GM20000 (cell line): ENCODE measurements around the gene SPRR4.
"Not testable (repeated sequence)": the region's sequence is repeated elsewhere in the genome, so short reads cannot be mapped to it uniquely, and the experiment has no call there.

Source experiments
- DNase-seq: peaks from one replicate; pipeline ENCODE4 v3.0.0; 2012; ENCODE audit warnings: low spot score
- TF ChIP-seq, protein P1 (sequence below): IDR thresholded peaks from 2 replicates; pipeline ENCODE4 v1.5.1; 2012; ENCODE audit warnings: mild to moderate bottlenecking, control low read depth; ENCODE audit errors: extremely low read depth, missing control alignments

Gene SPRR4

DNA sequence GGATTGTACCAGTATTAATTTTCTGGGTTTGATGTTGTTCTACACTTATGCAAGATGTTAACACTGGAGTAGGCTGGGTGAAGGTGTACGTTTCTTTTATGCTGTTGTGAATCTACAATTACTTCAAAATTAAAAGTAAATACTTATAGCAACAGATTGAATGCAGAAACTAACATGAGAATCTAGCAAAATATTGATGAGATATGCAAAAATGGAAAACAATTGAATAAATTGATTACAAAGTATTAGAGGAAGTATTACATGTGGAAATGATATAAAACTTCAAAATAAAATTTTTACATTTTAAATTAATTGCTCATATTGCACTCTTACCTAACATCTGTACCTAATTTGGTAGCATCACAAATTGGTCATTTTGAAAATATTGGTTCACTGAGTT is 25.4 kb downstream of the SPRR4 start:
- TF ChIP-seq, protein P1, sequence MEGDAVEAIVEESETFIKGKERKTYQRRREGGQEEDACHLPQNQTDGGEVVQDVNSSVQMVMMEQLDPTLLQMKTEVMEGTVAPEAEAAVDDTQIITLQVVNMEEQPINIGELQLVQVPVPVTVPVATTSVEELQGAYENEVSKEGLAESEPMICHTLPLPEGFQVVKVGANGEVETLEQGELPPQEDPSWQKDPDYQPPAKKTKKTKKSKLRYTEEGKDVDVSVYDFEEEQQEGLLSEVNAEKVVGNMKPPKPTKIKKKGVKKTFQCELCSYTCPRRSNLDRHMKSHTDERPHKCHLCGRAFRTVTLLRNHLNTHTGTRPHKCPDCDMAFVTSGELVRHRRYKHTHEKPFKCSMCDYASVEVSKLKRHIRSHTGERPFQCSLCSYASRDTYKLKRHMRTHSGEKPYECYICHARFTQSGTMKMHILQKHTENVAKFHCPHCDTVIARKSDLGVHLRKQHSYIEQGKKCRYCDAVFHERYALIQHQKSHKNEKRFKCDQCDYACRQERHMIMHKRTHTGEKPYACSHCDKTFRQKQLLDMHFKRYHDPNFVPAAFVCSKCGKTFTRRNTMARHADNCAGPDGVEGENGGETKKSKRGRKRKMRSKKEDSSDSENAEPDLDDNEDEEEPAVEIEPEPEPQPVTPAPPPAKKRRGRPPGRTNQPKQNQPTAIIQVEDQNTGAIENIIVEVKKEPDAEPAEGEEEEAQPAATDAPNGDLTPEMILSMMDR: no peak
- no peak for DNase-seq

DNA sequence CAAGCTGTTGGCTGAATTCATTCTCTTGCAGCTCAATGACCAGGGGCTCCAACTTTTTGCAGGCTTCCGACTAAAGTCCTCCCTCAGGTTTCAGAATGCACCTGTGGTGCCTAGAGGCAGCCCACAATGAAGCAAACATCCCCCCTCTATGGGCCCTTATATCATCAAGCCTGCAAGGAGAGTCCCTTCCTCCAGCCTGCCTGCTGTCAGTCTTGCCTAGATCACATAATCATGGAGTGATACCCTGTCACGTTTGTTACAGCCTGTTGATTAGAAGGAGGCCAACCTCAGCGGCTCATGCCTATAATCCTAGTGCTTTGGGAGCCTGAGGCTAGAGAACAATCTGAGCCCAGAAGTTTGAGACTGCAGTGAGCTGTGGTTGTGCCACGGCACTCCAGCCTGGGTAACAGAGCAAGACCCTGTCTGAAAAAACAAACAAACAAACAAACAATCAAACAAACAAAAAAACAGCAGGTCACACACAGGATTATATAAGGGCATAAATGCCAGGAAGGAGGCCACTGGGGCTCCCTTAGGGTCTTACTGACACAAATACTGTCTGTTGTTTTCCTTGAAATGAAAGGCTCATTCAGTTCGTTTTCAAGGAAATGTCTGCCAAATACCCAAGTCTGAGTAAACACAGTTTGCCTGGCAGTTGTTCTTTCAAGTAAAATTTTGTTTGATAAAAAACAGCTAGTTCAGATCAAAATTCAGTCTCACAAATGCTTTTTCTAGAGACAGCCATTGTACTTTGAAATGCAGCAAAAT is 26.4 kb downstream of the SPRR4 start:
- DNase-seq: no peak
- TF ChIP-seq, protein P1: no peak

DNA sequence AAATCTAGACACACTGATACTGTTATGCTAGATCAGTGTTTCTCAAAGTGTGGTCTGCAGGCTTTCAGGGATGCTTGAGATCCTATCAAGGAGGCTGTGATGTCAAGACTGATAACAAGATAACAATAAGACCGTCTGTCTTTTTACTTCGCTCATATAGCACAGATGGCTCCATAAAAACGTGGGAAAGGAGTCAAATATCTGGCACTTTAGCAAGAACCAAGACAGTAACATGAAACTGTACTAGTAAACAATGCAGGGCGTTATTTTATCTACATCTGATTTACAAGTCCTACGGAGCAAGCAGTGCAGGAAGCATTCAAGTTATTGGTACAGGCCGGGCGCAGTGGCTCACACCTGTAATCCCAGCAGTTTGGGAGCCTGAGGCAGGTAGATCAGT is 27.5 kb downstream of the SPRR4 start:
- TF ChIP-seq, protein P1: no peak
- no peak for DNase-seq

DNA sequence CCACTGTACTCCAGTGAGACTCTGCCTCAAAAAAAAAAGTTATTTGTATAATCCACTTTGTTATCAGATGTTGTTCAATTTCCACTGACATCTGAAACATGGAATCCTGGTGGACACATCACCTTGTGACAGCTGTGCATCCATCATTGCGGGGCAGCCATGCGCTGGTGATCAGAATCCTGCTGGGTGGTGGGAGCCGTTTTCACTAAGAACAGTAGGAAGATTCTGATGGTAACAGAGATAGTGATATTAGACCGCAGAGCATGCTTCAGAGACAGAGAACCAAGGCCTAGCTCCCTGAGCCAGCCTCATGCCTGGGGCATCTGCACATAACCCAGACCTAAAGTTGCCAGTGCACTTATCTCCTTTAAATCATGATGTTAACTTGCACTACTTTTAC is 28.0 kb downstream of the SPRR4 start:
- TF ChIP-seq, protein P1: no peak

DNA sequence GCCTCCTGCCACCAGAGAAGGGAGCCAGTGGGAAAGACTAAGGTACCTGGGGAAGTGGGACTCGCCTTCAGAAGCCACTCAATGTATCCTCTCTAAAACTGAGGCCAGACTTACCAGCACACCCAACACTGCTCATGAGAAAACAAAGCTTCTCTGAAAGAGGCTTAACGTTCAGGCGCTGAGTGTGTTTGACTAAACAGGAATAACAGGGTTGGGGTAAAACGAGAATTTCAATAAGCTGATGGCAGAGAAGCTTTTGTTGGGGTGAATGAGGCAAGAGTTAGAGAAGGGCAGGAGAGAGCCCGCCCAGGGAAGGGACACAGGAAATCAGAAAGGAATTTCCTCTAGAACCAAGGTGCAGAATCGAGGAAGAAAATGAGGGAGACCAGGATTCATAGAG is 29.4 kb downstream of the SPRR4 start:
- TF ChIP-seq, protein P1: no peak
- DNase-seq: no peak

More for the DNA sequence above, 28.0 kb downstream of the SPRR4 start:
- DNase-seq: no peak

DNA sequence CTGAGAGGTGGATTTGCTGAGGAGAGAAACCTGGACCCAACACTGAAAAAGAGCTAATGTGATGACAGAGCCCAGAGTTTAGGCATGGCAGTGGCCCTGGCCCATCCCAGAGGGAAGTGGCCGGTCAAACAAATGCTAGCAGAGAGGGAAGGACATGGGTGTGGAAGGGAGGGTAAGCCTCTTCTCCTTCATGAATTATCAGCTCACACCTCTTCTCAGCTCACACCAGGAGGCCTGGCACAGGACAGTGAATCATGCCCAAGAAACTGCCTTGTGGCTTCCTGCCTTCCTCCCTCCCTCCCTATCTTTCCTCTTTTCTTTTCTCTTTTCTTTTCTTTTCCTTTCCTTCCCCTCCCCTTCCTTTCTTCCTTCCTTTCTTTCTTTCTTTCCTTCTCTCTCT is 29.8 kb downstream of the SPRR4 start:
- DNase-seq: no peak
- TF ChIP-seq, protein P1: no peak

DNA sequence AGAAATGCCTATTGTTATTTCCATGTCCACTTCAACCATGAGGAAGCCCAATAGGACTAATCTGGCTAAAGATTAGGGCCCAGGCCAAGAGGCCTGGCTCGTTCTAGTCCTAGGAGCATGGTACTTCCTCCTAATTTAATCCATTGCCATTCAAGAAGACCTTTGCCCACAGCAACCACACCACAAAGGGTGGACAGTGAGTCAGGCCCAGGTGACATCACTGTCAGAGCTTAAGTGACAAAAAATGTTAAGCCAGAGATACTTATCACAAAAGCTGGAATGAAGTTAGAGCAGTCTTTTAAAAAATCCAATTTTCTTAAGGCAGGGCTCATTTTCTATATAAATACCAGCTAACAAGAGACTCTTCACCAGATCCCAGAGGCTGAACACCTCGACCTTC is 30.9 kb downstream of the SPRR4 start, which contains the start of gene SPRR3:
Gene SPRR3, plus strand, starts transcription at position 368 of the 400 bp plus-strand sequence. CDS start 1,272 bp downstream, outside the sequence.
- no peak for DNase-seq
- TF ChIP-seq, protein P1: no peak

DNA sequence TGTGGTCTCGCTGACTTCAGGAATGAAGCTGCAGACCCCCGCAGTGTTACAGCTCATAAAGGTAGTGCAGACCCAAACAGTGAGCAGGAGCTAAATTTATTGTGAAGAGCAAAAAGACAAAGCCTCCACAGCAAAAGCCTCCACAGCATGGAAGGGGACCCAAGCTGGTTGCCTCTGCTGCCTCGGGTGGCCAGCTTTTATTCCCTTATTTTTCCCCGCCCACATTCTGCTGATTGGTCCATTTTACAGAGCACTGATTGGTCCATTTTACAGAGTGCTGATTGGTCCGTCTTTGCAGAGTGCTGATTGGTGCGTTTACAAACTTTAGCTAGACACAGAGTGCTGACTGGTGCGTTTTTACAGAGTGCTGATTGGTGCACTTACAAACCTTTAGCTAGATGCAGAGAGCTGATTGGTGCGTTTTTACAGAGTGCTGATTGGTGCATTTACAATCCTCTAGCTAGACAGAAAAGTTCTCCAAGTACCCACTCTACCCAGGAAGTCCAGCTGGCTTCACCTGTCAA is 40.8 kb downstream of the SPRR4 start:
- DNase-seq: not testable (repeated sequence)

DNA sequence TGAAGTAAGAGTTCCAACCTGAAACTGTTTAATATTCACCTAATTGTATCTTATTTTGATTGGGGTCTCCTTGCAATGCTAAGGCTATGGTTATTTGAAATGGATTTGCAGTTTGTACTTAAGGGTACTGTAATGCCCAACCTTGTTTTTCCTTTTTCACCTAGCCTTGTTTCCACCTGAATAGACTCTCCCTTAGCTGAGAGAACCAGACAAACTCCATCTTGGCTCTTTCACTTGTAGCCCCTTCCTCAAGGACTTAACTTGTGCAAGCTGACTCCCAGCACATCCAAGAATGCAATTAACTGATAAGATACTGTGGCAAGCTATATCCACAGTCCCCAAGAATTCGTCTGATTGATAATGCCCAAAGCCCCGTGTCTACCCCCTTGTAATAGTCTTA is 51.4 kb downstream of the SPRR4 start:
- DNase-seq: not testable (repeated sequence)
